Osteoblast (primary cell): ENCODE measurements around the gene MRPL21. TPM values are rescaled to one million over a fixed set of nuclear protein-coding genes. Genes with fewer than 3 reads are reported as not detected.
A peak's percentile ranks its signal among the peaks of the same experiment; 100 is the strongest.

Experiments used
- DNase-seq: peaks from one replicate; pipeline ENCODE4 v3.0.0; 2011; ENCODE audit warnings: low spot score, mixed read lengths; ENCODE audit not compliant: insufficient read length; ENCODE audit errors: missing footprints
- H2AFZ ChIP-seq: 2 replicates; pipeline ENCODE4 v1.6.0; 2011; ENCODE audit warnings: mild to moderate bottlenecking, low read length
- H3K27ac ChIP-seq: 2 replicates; pipeline ENCODE4 v1.5.1; 2011; ENCODE audit warnings: mild to moderate bottlenecking, low read depth, low read length, moderate library complexity
- H3K27me3 ChIP-seq: 2 replicates; pipeline ENCODE4 v1.6.0; 2012; ENCODE audit warnings: mild to moderate bottlenecking, control low read depth, inconsistent platforms, low read length, moderate library complexity; ENCODE audit not compliant: insufficient read depth
- H3K36me3 ChIP-seq: 2 replicates; pipeline ENCODE4 v1.5.1; 2011; ENCODE audit warnings: mild to moderate bottlenecking, low read length, control low read depth, moderate library complexity; ENCODE audit not compliant: insufficient read depth
- H3K4me1 ChIP-seq: 2 replicates; pipeline ENCODE4 v1.5.1; 2011; ENCODE audit warnings: mild to moderate bottlenecking, low read length, control low read depth, moderate library complexity; ENCODE audit not compliant: insufficient read depth
- H3K4me2 ChIP-seq: 2 replicates; pipeline ENCODE4 v1.6.0; 2011; ENCODE audit warnings: mild to moderate bottlenecking, low read length; ENCODE audit not compliant: insufficient read depth
- H3K4me3 ChIP-seq: fragments of 200-600 bp; sonication (generic); 3 replicates; pipeline ENCODE4 v1.5.1; 2012; ENCODE audit warnings: mild to moderate bottlenecking, low read length, inconsistent platforms; ENCODE audit not compliant: insufficient read depth
- H3K79me2 ChIP-seq: 2 replicates; pipeline ENCODE4 v1.6.0; 2012; ENCODE audit warnings: mild to moderate bottlenecking, low read length, control low read depth, inconsistent platforms; ENCODE audit not compliant: insufficient read depth
- H3K9me3 ChIP-seq: 2 replicates; pipeline ENCODE4 v1.5.1; 2011; ENCODE audit warnings: low read depth, low read length, control low read depth
- H4K20me1 ChIP-seq: 2 replicates; pipeline ENCODE4 v1.6.0; 2012; ENCODE audit warnings: mild to moderate bottlenecking, low read length, control low read depth; ENCODE audit not compliant: insufficient read depth
- total RNA-seq: library from RNA; depleted of rRNA; stranded (reverse); fragments of >200 nt; gene quantifications from 2 replicates; pipeline ENCODE4 v1.2.3, GENCODE V29; 2012
- TF ChIP-seq, protein P1 (sequence below): IDR thresholded peaks from 2 replicates; pipeline ENCODE4 v1.5.1; 2011; ENCODE audit warnings: mild to moderate bottlenecking, low read depth, low read length, moderate library complexity; ENCODE audit errors: extremely low read depth

The MRPL21 gene
- total RNA-seq, 1 donor: 51.0 TPM

DNA sequence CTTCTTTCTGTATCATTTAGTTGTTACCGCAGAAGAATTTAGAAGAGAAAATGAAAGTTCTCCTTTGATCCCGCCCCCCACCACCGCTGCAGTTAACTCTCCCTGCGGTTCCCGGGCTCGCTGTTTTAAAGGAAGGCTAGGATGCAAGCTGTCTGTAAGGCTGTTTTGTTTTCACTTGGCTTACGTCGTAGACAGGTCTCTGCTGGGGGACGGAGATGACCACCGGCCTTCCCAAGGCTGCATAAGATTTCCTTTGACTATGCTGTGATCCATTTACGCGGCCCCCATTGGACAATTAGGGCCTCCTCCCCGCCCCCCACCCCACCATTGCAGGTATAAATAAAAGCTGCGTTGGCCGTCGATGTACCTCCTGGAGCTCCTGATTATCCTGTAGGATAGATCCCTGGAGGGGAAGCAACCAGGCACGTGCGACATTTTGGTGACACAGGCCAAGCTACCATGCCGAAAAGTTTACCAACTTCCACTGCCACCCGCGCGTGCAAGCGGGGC, 60.5 kb downstream of the MRPL21 start:
- Histone ChIP-seq H2AFZ (peak overlapping the region; percentile 90), H3K79me2 (peaks cover 12% of the 10 kb centered on the region), H3K4me3 (peak overlapping the region; percentile 91), H3K4me2 (peak overlapping the region; percentile 80), H4K20me1 (no peaks in the 10 kb centered on the region), H3K4me1 (peaks cover 36% of the 10 kb centered on the region), H3K36me3 (no peaks in the 10 kb centered on the region), H3K27ac (no peak overlapping the region), H3K27me3 (peaks cover 8% of the 10 kb centered on the region), H3K9me3 (no peaks in the 10 kb centered on the region)
- DNase-seq: peak; percentile 96
- TF ChIP-seq, protein P1, sequence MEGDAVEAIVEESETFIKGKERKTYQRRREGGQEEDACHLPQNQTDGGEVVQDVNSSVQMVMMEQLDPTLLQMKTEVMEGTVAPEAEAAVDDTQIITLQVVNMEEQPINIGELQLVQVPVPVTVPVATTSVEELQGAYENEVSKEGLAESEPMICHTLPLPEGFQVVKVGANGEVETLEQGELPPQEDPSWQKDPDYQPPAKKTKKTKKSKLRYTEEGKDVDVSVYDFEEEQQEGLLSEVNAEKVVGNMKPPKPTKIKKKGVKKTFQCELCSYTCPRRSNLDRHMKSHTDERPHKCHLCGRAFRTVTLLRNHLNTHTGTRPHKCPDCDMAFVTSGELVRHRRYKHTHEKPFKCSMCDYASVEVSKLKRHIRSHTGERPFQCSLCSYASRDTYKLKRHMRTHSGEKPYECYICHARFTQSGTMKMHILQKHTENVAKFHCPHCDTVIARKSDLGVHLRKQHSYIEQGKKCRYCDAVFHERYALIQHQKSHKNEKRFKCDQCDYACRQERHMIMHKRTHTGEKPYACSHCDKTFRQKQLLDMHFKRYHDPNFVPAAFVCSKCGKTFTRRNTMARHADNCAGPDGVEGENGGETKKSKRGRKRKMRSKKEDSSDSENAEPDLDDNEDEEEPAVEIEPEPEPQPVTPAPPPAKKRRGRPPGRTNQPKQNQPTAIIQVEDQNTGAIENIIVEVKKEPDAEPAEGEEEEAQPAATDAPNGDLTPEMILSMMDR: no peak

DNA sequence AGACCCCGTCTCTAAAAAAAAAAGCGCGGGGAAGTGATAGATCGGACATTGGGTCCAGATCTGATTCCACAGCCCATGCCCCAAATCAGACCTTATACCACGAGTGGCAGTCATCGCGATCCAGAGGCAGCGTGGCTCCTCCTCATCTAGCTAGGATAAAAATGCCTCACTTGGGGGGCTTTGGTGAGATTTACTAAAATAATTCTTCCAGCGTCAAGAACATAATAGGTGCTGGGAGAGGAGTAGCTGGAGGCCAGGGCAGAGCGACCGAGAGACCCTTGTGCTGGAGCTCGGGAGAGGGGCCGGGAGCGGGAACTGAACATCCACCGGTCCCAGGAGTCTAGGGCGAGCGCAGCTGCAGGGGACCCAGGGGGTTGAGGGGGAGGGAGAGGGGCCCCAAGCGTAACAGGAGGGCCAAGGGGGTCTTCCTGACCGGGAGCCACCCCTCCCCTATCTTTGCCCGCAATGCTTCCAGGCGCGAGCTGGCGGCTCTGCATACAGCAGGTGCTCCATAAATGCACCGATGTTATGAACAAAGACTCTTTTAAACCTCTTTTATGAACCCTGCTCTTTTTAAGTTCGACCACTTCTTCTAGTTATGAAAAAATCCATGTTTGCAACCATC, 61.1 kb downstream of the MRPL21 start:
- Histone ChIP-seq H3K27me3 (peaks cover 8% of the 10 kb centered on the region), H3K27ac (no peak overlapping the region), H4K20me1 (no peaks in the 10 kb centered on the region), H3K9me3 (no peaks in the 10 kb centered on the region), H3K36me3 (no peaks in the 10 kb centered on the region), H3K4me3 (peak overlapping the region; percentile 91), H3K79me2 (peaks cover 18% of the 10 kb centered on the region), H3K4me1 (peaks cover 42% of the 10 kb centered on the region), H3K4me2 (peak overlapping the region; percentile 80), H2AFZ (peak overlapping the region; percentile 90)
- no peak for DNase-seq
- TF ChIP-seq, protein P1: no peak

DNA sequence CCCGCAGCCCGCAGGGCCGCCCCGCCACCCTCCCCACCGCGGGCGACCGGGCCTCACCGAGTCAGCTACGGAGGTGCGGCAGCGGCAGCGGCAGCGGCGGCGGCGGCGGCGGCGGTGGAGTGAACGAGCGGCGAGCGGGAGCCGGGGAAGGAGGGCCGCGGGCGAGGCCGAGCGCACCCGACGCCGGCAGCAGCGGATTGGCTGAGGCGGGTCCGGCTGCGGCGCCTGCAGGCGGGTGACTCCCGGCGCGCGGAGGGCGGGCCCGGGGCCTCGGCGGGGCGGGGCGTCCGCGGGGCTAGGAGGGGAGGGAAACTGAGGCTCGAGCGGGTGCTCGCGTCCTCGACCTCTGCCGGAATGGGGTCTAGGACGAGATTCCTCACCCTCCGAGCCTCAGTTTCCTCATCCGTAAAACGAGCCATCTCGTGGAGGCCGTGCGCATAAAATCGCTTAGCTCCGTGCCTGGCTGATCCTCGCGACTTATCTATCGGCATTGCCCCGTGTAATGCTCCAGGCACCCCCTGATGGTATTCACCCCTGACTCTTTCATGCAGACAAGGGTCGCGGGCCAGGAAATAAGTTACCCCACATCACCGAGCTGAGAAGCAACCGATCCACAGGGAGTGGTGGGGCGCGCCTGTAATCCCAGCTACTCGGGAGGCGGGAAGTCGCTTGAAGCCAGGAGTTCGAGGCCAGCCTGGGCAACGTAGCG, 61.8 kb downstream of the MRPL21 start, which contains the start of gene CPT1A:
TSS of gene CPT1A (minus strand) at position 199 of the 709 bp plus-strand sequence. CDS start 26,442 bp downstream, outside the sequence.
- Histone ChIP-seq H3K4me1 (peaks cover 42% of the 10 kb centered on the region), H3K79me2 (peaks cover 25% of the 10 kb centered on the region), H3K9me3 (no peaks in the 10 kb centered on the region), H3K36me3 (no peaks in the 10 kb centered on the region), H3K27me3 (peaks cover 2% of the 10 kb centered on the region), H3K27ac (peak within 1 kb of the TSS; percentile 85), H2AFZ (peak within 1 kb of the TSS; percentile 90), H3K4me2 (peak within 1 kb of the TSS; percentile 90), H3K4me3 (peak within 1 kb of the TSS; percentile 91), H4K20me1 (no peaks in the 10 kb centered on the region)
- TF ChIP-seq, protein P1: no peak
- DNase-seq: peak; percentile 99

Other genes with a start within 250 kb of the MRPL21 start
- gene GAL, start 219.3 kb downstream of the MRPL21 start, total RNA-seq: not detected in 2 replicates
- not detected in 2 replicates for gene TESMIN, start 152.3 kb downstream of the MRPL21 start, total RNA-seq
- 29.3 and 30.4 TPM in 2 replicates for gene CPT1A, start 61.9 kb downstream of the MRPL21 start, total RNA-seq
- 10.9 and 11.8 TPM in 2 replicates for gene IGHMBP2, start 59 bp upstream of the MRPL21 start, total RNA-seq
- gene MRGPRD, start 77.2 kb upstream of the MRPL21 start, total RNA-seq: not detected in 2 replicates
- 39.4 and 41.5 TPM in 2 replicates for gene MRGPRF, start 109.4 kb upstream of the MRPL21 start, total RNA-seq
- gene TPCN2, start 145.1 kb upstream of the MRPL21 start, total RNA-seq: 14.1 and 17.4 TPM in 2 replicates